AG04450 (cell line): ENCODE results near the gene TGM3. TPM values are rescaled to one million over a fixed set of nuclear protein-coding genes. Genes with fewer than 3 reads are reported as not detected.

Experiments
- CTCF ChIA-PET: fragments of 300-600, 350-600 bp; formaldehyde crosslinking; extraction: SDS; loops from one replicate; lab custom pipeline; 2022; ENCODE audit warnings: antibody characterized with exemption, inconsistent platforms; lab: Charles Lee
- POLR2A ChIA-PET: fragments of 350-600 bp; formaldehyde crosslinking; extraction: SDS; loops from one replicate; lab custom pipeline; 2021; ENCODE audit warnings: antibody characterized with exemption, inconsistent platforms; lab: Yijun Ruan, JAX
- DNase-seq: peaks from one replicate; pipeline ENCODE4 v3.0.0-alpha.2; 2011; ENCODE audit warnings: low read depth, low spot score
- H3K27ac ChIP-seq: one replicate; pipeline ENCODE4 v1.5.1; 2012; ENCODE audit warnings: low read depth, low read length, control low read depth
- H3K27me3 ChIP-seq: one replicate; pipeline ENCODE4 v1.6.0; 2012; ENCODE audit warnings: low read length; ENCODE audit not compliant: control insufficient read depth, insufficient read depth
- H3K4me3 ChIP-seq: 2 replicates; pipeline ENCODE4 v1.5.1; 2011; ENCODE audit warnings: mild to moderate bottlenecking, low read depth, low read length, control low read depth
- H3K9me3 ChIP-seq: 2 replicates; pipeline ENCODE4 v1.5.1; 2012; ENCODE audit warnings: low read length; ENCODE audit not compliant: control insufficient read depth, insufficient read depth
- polyA plus RNA-seq: library from polyadenylated mRNA; depleted of rRNA; stranded (reverse); fragments of >200 nt; gene quantifications from 2 replicates; pipeline ENCODE4 v1.2.3, GENCODE V29; 2011
- TF ChIP-seq, protein P1 (sequence below): IDR thresholded peaks from 2 replicates; pipeline ENCODE4 v1.5.1; 2011; ENCODE audit warnings: low read depth, low read length, control low read depth, inconsistent platforms

TGM3 gene
- polyA plus RNA-seq, 1 experiment: not detected

GRCh38 chr20:2296524-2297356, 939 bp downstream of the TGM3 start:
- H3K9me3 ChIP-seq: no peaks in the 10 kb centered on the region
- TF ChIP-seq, protein P1, sequence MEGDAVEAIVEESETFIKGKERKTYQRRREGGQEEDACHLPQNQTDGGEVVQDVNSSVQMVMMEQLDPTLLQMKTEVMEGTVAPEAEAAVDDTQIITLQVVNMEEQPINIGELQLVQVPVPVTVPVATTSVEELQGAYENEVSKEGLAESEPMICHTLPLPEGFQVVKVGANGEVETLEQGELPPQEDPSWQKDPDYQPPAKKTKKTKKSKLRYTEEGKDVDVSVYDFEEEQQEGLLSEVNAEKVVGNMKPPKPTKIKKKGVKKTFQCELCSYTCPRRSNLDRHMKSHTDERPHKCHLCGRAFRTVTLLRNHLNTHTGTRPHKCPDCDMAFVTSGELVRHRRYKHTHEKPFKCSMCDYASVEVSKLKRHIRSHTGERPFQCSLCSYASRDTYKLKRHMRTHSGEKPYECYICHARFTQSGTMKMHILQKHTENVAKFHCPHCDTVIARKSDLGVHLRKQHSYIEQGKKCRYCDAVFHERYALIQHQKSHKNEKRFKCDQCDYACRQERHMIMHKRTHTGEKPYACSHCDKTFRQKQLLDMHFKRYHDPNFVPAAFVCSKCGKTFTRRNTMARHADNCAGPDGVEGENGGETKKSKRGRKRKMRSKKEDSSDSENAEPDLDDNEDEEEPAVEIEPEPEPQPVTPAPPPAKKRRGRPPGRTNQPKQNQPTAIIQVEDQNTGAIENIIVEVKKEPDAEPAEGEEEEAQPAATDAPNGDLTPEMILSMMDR: no peak
- CTCF ChIA-PET: no interaction called here
- H3K27ac ChIP-seq: no peak overlapping the region
- peaks cover 9% of the 10 kb centered on the region for H3K27me3 ChIP-seq
- POLR2A ChIA-PET: no interaction called here
- DNase-seq: no peak
- no peak overlapping the region for H3K4me3 ChIP-seq

GRCh38 chr20:2297357-2297728, 1.5 kb downstream of the TGM3 start:
- Histone ChIP-seq H3K27me3 (peaks cover 9% of the 10 kb centered on the region), H3K4me3 (no peak overlapping the region), H3K27ac (no peak overlapping the region), H3K9me3 (no peaks in the 10 kb centered on the region)
- CTCF ChIA-PET: no interaction called here
- TF ChIP-seq, protein P1: no peak
- DNase-seq: no peak
- POLR2A ChIA-PET: no interaction called here

- ChIA-PET CTCF (no interaction called here), POLR2A (no interaction called here)
- no peaks in the 10 kb centered on the region for H3K9me3 ChIP-seq
- TF ChIP-seq, protein P1: no peak
- no peak overlapping the region for H3K27ac ChIP-seq
- no peak overlapping the region for H3K4me3 ChIP-seq
- no peak for DNase-seq
- peaks cover 9% of the 10 kb centered on the region for H3K27me3 ChIP-seq
Observed at GRCh38 chr20:2298116-2298515, 2.3 kb downstream of the TGM3 start.

- POLR2A ChIA-PET: no interaction called here
- DNase-seq: no peak
- CTCF ChIA-PET: no interaction called here
Observed at GRCh38 chr20:2298701-2299100, 2.9 kb downstream of the TGM3 start.

DNA sequence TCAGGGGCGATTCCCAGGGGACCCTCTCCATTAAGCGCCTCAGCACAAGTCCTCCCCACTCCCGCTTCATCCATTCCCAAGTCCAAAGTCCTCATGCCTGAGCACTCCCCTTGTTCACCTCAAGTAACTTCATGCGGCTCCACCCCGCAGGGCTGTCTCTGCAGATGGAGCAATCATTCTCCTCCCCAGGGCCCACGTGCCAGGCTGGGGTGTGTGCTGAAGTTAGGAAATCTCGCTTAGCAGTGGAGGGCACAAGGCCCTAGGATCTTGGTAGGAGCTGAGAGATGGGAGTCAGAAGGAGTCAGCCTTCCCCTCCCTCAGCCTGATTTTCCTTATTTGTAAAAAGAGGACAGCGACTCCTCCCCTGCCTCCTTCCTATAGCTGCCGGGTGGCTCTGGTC, 3.5 kb downstream of the TGM3 start:
- Histone ChIP-seq H3K9me3 (no peaks in the 10 kb centered on the region), H3K27me3 (peaks cover 4% of the 10 kb centered on the region), H3K27ac (no peak overlapping the region), H3K4me3 (no peak overlapping the region)
- DNase-seq: no peak
- TF ChIP-seq, protein P1: no peak
- CTCF ChIA-PET: interaction anchor here (0.7 kb wide), 1 partner anchor 1145 kb away, joined by 3 read pairs; no protein-coding TSS in a partner anchor
- POLR2A ChIA-PET: no interaction called here

More at GRCh38 chr20:2298701-2299100, 2.9 kb downstream of the TGM3 start:
- TF ChIP-seq, protein P1: no peak
- H3K27ac ChIP-seq: no peak overlapping the region
- peaks cover 8% of the 10 kb centered on the region for H3K27me3 ChIP-seq
- H3K9me3 ChIP-seq: no peaks in the 10 kb centered on the region
- H3K4me3 ChIP-seq: no peak overlapping the region
